SK-N-SH treated with all-trans-retinoic acid at 6 μM for 48 hours (cell line): ENCODE measurements around the gene HPCAL1.
"Not testable (repeated sequence)": the region's sequence is repeated elsewhere in the genome, so short reads cannot be mapped to it uniquely, and the experiment has no call there.

Experiments used
- ATAC-seq: fragments of 200-7000 bp; cut with Tn5 transposase; 3 replicates; pipeline ENCODE4 v1.9.1; 2020; ENCODE audit warnings: mild to moderate bottlenecking, moderate library complexity
- ARNTL ChIP-seq: fragments of 450-650 bp; formaldehyde crosslinking; IDR thresholded peaks from 2 replicates; pipeline ENCODE4 v1.5.0; 2020; ENCODE audit warnings: low read depth, mild to moderate bottlenecking, moderate library complexity, borderline replicate concordance
- BACH2 ChIP-seq: fragments of 250-450 bp; sonication (Bioruptor Pico); IDR thresholded peaks from 2 replicates; pipeline ENCODE4 v1.9.0; 2021; ENCODE audit warnings: mild to moderate bottlenecking, borderline replicate concordance
- CSDC2 ChIP-seq: fragments of 250-450 bp; sonication (Bioruptor Pico); IDR thresholded peaks from 2 replicates; pipeline ENCODE4 v1.5.0; 2020; ENCODE audit warnings: mild to moderate bottlenecking, moderate library complexity
- ESRRG ChIP-seq: fragments of 250-450 bp; sonication (Bioruptor Pico); IDR thresholded peaks from 2 replicates; pipeline ENCODE4 v1.6.1; 2021; ENCODE audit warnings: mild to moderate bottlenecking
- GLIS3 ChIP-seq: fragments of 250-450 bp; sonication (Bioruptor Pico); IDR thresholded peaks from 2 replicates; pipeline ENCODE4 v1.5.0; 2020; ENCODE audit warnings: mild to moderate bottlenecking, moderate library complexity
- OSR1 ChIP-seq: fragments of 250-450 bp; sonication (Bioruptor Pico); IDR thresholded peaks from 2 replicates; pipeline ENCODE4 v1.8.0; 2022; ENCODE audit warnings: moderate library complexity, mild to moderate bottlenecking, inconsistent platforms
- PPARA ChIP-seq: fragments of 250-450 bp; sonication (Bioruptor Pico); IDR thresholded peaks from 2 replicates; pipeline ENCODE4 v1.5.0; 2020; ENCODE audit warnings: mild to moderate bottlenecking, borderline replicate concordance
- SNAI2 ChIP-seq: fragments of 250-450 bp; sonication (Bioruptor Pico); IDR thresholded peaks from 2 replicates; pipeline ENCODE4 v1.5.0; 2020; ENCODE audit warnings: mild to moderate bottlenecking, moderate library complexity
- TCF4 ChIP-seq: fragments of 250-450 bp; sonication (Bioruptor Pico); IDR thresholded peaks from 2 replicates; pipeline ENCODE4 v1.8.0; 2021; ENCODE audit warnings: mild to moderate bottlenecking, moderate library complexity, borderline replicate concordance
- TOX ChIP-seq: fragments of 250-450 bp; sonication (Bioruptor Pico); IDR thresholded peaks from 2 replicates; pipeline ENCODE4 v1.8.0; 2021; ENCODE audit warnings: mild to moderate bottlenecking, moderate library complexity, borderline replicate concordance
- ZC3H10 ChIP-seq: fragments of 250-450 bp; sonication (Bioruptor Pico); IDR thresholded peaks from 2 replicates; pipeline ENCODE4 v1.5.1; 2021; ENCODE audit warnings: mild to moderate bottlenecking, moderate library complexity
- ZFP3 ChIP-seq: fragments of 250-450 bp; sonication (Bioruptor Pico); IDR thresholded peaks from 2 replicates; pipeline ENCODE4 v1.5.0; 2020; ENCODE audit warnings: mild to moderate bottlenecking, moderate library complexity
- ZFP30 ChIP-seq: fragments of 450-650 bp; formaldehyde crosslinking; IDR thresholded peaks from 2 replicates; pipeline ENCODE4 v1.5.0; 2022; ENCODE audit warnings: mild to moderate bottlenecking, moderate library complexity
- ZNF565 ChIP-seq: fragments of 450-650 bp; formaldehyde crosslinking; conservative IDR thresholded peaks from 2 replicates; pipeline ENCODE4 v1.5.0; 2020; ENCODE audit warnings: low read depth, mild to moderate bottlenecking, moderate library complexity
- ZNF70 ChIP-seq: fragments of 450-650 bp; formaldehyde crosslinking; IDR thresholded peaks from 2 replicates; pipeline ENCODE4 v1.5.0; 2020; ENCODE audit warnings: mild to moderate bottlenecking, moderate library complexity
- ZNF8 ChIP-seq: fragments of 450-650 bp; formaldehyde crosslinking; IDR thresholded peaks from 2 replicates; pipeline ENCODE4 v1.5.0; 2020; ENCODE audit warnings: mild to moderate bottlenecking, moderate library complexity
- TF ChIP-seq, protein P1 (sequence below): fragments of 250-450 bp; sonication (Bioruptor Pico); IDR thresholded peaks from 2 replicates; pipeline ENCODE4 v1.5.0; 2020; ENCODE audit warnings: mild to moderate bottlenecking, moderate library complexity
- TF ChIP-seq, protein P2 (sequence below): fragments of 250-450 bp; sonication (Bioruptor Pico); IDR thresholded peaks from 2 replicates; pipeline ENCODE4 v1.8.0; 2021; ENCODE audit warnings: low read depth, mild to moderate bottlenecking, moderate library complexity, borderline replicate concordance
- TF ChIP-seq, protein P3 (sequence below): fragments of 250-450 bp; sonication (Bioruptor Pico); IDR thresholded peaks from 2 replicates; pipeline ENCODE4 v1.5.1; 2021; ENCODE audit warnings: mild to moderate bottlenecking, moderate library complexity

HPCAL1 gene

DNA sequence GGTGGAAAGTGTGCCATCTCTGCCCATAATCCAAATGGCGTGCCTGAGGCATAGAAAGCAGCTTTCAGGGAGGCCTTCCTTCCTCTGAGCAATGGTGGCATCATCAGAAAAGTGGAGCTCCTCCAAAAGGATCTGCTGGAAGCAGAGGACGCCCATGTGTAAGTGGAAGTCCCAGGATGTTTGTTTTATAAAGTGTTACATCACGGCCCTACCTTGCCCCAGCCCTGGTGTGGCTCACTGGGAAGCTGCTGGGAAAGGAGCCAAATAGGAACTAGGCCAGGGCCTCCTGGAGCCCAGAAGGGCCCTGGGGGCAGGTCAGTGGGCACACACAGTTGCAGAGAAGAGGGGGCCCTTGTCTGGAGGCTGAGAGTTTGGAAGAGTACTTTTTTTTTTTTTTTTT, 149.6 kb downstream of the HPCAL1 start (continued):
- TF ChIP-seq, protein P1, sequence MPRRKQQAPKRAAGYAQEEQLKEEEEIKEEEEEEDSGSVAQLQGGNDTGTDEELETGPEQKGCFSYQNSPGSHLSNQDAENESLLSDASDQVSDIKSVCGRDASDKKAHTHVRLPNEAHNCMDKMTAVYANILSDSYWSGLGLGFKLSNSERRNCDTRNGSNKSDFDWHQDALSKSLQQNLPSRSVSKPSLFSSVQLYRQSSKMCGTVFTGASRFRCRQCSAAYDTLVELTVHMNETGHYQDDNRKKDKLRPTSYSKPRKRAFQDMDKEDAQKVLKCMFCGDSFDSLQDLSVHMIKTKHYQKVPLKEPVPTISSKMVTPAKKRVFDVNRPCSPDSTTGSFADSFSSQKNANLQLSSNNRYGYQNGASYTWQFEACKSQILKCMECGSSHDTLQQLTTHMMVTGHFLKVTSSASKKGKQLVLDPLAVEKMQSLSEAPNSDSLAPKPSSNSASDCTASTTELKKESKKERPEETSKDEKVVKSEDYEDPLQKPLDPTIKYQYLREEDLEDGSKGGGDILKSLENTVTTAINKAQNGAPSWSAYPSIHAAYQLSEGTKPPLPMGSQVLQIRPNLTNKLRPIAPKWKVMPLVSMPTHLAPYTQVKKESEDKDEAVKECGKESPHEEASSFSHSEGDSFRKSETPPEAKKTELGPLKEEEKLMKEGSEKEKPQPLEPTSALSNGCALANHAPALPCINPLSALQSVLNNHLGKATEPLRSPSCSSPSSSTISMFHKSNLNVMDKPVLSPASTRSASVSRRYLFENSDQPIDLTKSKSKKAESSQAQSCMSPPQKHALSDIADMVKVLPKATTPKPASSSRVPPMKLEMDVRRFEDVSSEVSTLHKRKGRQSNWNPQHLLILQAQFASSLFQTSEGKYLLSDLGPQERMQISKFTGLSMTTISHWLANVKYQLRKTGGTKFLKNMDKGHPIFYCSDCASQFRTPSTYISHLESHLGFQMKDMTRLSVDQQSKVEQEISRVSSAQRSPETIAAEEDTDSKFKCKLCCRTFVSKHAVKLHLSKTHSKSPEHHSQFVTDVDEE (CRISPR knock-in tag): no peak

DNA sequence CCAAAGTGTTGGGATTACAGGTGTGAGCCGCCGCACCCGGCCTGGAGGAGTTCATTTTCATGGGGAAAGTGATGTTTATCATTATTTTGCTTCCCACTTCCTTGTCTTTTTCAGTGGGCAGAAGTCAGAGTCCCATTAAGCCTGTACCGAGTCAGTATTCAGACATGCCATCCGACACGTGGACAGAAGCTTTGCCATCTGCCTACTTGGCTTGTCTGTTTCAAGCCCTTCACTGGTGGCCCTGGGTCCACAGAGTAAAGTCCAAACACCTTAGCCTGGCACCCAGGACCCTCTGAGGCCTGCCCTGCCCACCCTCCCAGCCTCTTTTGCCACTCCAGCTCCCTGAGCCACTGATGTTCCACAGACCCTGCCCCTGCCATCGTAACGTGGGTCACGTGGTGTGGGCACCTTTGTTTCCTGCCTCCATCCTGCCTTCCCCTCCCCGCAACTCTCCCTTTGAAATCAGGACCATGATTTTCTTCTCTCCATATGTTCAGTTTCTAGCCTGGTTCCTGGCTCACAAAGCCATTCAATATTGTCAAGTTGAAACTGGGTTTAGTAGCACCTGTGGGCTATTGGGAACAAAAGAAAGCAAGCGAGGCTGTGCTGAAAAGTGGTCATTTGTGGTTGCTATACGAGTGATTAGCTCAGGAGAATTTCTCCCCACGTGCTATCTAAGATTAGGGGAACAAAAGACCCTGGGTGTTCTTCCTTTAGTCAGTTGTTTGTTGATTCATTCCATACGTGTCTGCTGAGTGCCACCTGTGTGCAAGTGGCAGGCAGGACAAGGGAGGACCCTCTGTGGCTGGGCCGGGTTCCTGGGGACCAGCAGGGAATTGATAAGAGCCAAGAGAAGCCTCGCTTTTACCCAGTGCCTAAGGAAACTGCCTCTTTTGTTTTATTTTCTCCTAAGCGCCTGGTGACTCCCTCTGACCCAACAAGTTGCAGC, 150.5 kb downstream of the HPCAL1 start:
- TF ChIP-seq ZC3H10 (CRISPR knock-in tag): no peak
- TF ChIP-seq TOX (CRISPR knock-in tag): no peak
- no peak for TF ChIP-seq ZFP30 (CRISPR knock-in tag)
- no peak for TF ChIP-seq ZNF70
- TF ChIP-seq ESRRG (CRISPR knock-in tag): no peak
- no peak for ATAC-seq

DNA sequence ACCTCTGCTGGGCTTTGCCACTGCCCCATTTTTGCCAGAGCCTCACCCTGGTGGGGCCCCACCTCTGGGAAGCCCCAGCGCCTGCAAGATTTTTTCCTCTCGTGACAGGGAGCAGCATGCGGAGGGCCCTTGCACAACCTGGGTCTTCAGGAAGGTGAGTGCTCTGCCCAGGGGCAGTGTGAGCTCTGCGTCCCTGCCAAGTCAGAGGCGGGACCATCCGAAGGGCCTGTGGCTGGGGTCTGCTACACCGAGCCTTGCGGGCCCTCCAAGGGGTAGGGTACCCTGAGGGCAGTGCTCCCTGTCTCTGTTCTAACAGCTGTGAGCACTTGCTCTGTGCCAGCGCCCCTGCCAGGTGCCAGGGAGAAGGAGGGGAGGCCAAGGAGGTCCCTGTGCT, 151.2 kb downstream of the HPCAL1 start:
- TF ChIP-seq, protein P2, sequence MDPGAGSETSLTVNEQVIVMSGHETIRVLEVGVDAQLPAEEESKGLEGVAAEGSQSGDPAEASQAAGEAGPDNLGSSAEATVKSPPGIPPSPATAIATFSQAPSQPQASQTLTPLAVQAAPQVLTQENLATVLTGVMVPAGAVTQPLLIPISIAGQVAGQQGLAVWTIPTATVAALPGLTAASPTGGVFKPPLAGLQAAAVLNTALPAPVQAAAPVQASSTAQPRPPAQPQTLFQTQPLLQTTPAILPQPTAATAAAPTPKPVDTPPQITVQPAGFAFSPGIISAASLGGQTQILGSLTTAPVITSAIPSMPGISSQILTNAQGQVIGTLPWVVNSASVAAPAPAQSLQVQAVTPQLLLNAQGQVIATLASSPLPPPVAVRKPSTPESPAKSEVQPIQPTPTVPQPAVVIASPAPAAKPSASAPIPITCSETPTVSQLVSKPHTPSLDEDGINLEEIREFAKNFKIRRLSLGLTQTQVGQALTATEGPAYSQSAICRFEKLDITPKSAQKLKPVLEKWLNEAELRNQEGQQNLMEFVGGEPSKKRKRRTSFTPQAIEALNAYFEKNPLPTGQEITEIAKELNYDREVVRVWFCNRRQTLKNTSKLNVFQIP (CRISPR knock-in tag): no peak
- TF ChIP-seq SNAI2 (no peak), PPARA (CRISPR knock-in tag) (no peak), ARNTL (CRISPR knock-in tag) (no peak), ZNF70 (no peak), OSR1 (CRISPR knock-in tag) (no peak), BACH2 (CRISPR knock-in tag) (no peak), CSDC2 (CRISPR knock-in tag) (no peak), TCF4 (CRISPR knock-in tag) (no peak), ZC3H10 (CRISPR knock-in tag) (no peak), ZFP30 (CRISPR knock-in tag) (no peak), ZNF565 (CRISPR knock-in tag) (no peak), ZFP3 (CRISPR knock-in tag) (no peak), ZNF8 (CRISPR knock-in tag) (no peak), GLIS3 (CRISPR knock-in tag) (no peak)
- TF ChIP-seq, protein P3, sequence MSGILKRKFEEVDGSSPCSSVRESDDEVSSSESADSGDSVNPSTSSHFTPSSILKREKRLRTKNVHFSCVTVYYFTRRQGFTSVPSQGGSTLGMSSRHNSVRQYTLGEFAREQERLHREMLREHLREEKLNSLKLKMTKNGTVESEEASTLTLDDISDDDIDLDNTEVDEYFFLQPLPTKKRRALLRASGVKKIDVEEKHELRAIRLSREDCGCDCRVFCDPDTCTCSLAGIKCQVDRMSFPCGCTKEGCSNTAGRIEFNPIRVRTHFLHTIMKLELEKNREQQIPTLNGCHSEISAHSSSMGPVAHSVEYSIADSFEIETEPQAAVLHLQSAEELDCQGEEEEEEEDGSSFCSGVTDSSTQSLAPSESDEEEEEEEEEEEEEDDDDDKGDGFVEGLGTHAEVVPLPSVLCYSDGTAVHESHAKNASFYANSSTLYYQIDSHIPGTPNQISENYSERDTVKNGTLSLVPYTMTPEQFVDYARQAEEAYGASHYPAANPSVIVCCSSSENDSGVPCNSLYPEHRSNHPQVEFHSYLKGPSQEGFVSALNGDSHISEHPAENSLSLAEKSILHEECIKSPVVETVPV (CRISPR knock-in tag): no peak
- TF ChIP-seq, protein P1 (CRISPR knock-in tag): no peak
- no peak for ATAC-seq

DNA sequence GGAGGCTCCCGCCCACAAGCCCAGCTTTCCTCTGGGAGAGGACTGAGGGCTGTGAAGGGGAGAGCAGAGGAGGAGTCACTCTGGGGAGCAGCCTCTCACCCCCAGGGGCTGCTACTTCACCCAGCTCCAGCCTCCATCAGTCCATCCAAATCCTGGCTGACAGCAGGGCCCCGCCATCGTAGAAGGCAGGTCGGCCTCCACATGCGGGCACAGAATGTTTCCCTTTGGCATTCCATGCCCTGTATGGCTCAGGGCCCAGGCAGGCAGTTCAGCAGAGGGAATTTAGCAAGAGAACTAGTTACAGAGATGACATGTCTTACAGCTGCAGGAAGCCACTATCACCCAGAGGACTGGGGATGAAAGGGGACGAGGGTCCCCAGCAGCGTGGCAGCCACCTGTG, 151.8 kb downstream of the HPCAL1 start:
- ATAC-seq: peak; percentile 32; the same call in 2 of the 3 replicates
- TF ChIP-seq ZFP30 (CRISPR knock-in tag): no peak
- no peak for TF ChIP-seq ZC3H10 (CRISPR knock-in tag)
- TF ChIP-seq ARNTL (CRISPR knock-in tag): no peak
- no peak for TF ChIP-seq CSDC2 (CRISPR knock-in tag)

DNA sequence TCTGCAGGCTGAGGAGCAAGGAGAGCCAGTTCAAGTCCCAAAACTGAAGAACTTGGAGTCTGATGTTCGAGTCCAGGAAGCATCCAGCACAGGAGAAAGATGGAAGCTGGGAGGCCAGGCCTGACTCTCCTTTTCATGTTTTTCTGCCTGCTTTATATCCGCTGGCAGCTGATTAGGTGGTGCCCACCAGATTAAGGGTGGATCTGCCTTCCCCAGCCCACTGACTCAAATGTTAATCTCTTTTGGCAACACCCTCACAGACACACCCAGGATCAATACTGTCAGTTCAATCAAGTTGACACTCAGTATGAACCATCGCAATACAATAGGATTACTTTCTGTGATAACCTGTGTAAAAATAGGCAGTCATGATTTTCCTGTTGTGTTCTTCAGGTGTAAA, 154.5 kb downstream of the HPCAL1 start:
- not testable (repeated sequence) for ATAC-seq
